ENCODE results near the gene CCDC57. TPM values are rescaled to one million over a fixed set of nuclear protein-coding genes. Genes with fewer than 3 reads are reported as not detected.

The CCDC57 gene
- polyA plus RNA-seq, 3 donors: 17.1 to 43.8 (median 20.1) TPM

- no peak for TF ChIP-seq CTCF (IDR thresholded peaks at IDR 0.05)
- no peak for DNase-seq
- H3K4me3 Mint-ChIP-seq: no peak overlapping the region
- peaks cover 0 to 2% (median 0%) of the 10 kb centered on the region in 7 donors for H3K9me3 Mint-ChIP-seq
- no peak overlapping the region for H3K4me3 ChIP-seq (replicated peaks in 1 of 3; ENCODE audit: low read depth in 2 of 3, low read length in 3 of 3)
- peaks cover 0 to 3% of the 10 kb centered on the region in 2 donors for H3K36me3 ChIP-seq (replicated peaks in 1 of 2; ENCODE audit: control insufficient read depth in 1 of 2, insufficient read depth in 2 of 2, low read length in 2 of 2)
- no peaks in the 10 kb centered on the region for H3K27me3 Mint-ChIP-seq (ENCODE audit: low read depth in 3 of 3)
- H3K36me3 Mint-ChIP-seq: peaks cover 0 to 7% of the 10 kb centered on the region in 2 donors
- H3K27me3 ChIP-seq (ENCODE audit: control insufficient read depth in 2 of 2, insufficient read depth in 2 of 2, low read length in 2 of 2): no peaks in the 10 kb centered on the region
- H3K27ac Mint-ChIP-seq: no peak overlapping the region
- no peak overlapping the region for H3K4me2 ChIP-seq (replicated peaks; ENCODE audit: extremely low read depth, low read length, poor library complexity, severe bottlenecking)
- 96% methylated on average over 3 of the region's 4 CpGs for WGBS (ENCODE audit: insufficient coverage)
- H3K4me1 Mint-ChIP-seq: no peaks in the 10 kb centered on the region
- no peaks in the 10 kb centered on the region for H4K20me1 ChIP-seq (ENCODE audit: insufficient read depth, low read length)
- H3K9me3 ChIP-seq (replicated peaks in 1 of 2; ENCODE audit: control insufficient read depth in 1 of 2, insufficient read depth in 1 of 2, low read length in 2 of 2): no peaks in the 10 kb centered on the region
- H3K79me2 ChIP-seq (ENCODE audit: insufficient read depth, low read length): no peaks in the 10 kb centered on the region
- H3K4me1 ChIP-seq (ENCODE audit: control insufficient read depth in 1 of 2, insufficient read depth in 2 of 2, low read length in 2 of 2): no peaks in the 10 kb centered on the region
- intact Hi-C loops (cut with micrococcal nuclease): no loop called here
- H2AFZ ChIP-seq (ENCODE audit: insufficient read depth, low read depth, low read length, poor library complexity, severe bottlenecking): no peak overlapping the region
- no peak overlapping the region for H3K9ac ChIP-seq (ENCODE audit: insufficient read depth, low read length, poor library complexity, severe bottlenecking)
- no peak overlapping the region for H3K27ac ChIP-seq (ENCODE audit: low read depth in 1 of 2, low read length in 2 of 2)
Observed at GRCh38 chr17:82129095-82129494, 83.5 kb downstream of the CCDC57 start.

- no peak overlapping the region for H3K4me3 ChIP-seq (replicated peaks in 1 of 3; ENCODE audit: low read depth in 2 of 3, low read length in 3 of 3)
- H3K27me3 ChIP-seq (ENCODE audit: control insufficient read depth in 2 of 2, insufficient read depth in 2 of 2, low read length in 2 of 2): no peaks in the 10 kb centered on the region
- H3K4me2 ChIP-seq (replicated peaks; ENCODE audit: extremely low read depth, low read length, poor library complexity, severe bottlenecking): no peak overlapping the region
- H3K9ac ChIP-seq (ENCODE audit: insufficient read depth, low read length, poor library complexity, severe bottlenecking): no peak overlapping the region
- H3K4me1 ChIP-seq (ENCODE audit: control insufficient read depth in 1 of 2, insufficient read depth in 2 of 2, low read length in 2 of 2): no peaks in the 10 kb centered on the region
- no peak for TF ChIP-seq CTCF (IDR thresholded peaks at IDR 0.05)
- Mint-ChIP-seq H3K27me3 (ENCODE audit: low read depth in 3 of 3) (no peaks in the 10 kb centered on the region), H3K27ac (no peak overlapping the region), H3K36me3 (peaks cover under 1 to 11% of the 10 kb centered on the region in 2 donors), H3K4me3 (no peak overlapping the region), H3K4me1 (no peaks in the 10 kb centered on the region), H3K9me3 (peaks cover 0 to 2% (median 0%) of the 10 kb centered on the region in 7 donors)
- no peaks in the 10 kb centered on the region for H4K20me1 ChIP-seq (ENCODE audit: insufficient read depth, low read length)
- no peak overlapping the region for H3K27ac ChIP-seq (ENCODE audit: low read depth in 1 of 2, low read length in 2 of 2)
- no peaks in the 10 kb centered on the region for H3K79me2 ChIP-seq (ENCODE audit: insufficient read depth, low read length)
- no peak for DNase-seq
- no peak overlapping the region for H2AFZ ChIP-seq (ENCODE audit: insufficient read depth, low read depth, low read length, poor library complexity, severe bottlenecking)
- intact Hi-C loops (cut with micrococcal nuclease): no loop called here
- peaks cover 0 to 3% of the 10 kb centered on the region in 2 donors for H3K36me3 ChIP-seq (replicated peaks in 1 of 2; ENCODE audit: control insufficient read depth in 1 of 2, insufficient read depth in 2 of 2, low read length in 2 of 2)
- no peaks in the 10 kb centered on the region for H3K9me3 ChIP-seq (replicated peaks in 1 of 2; ENCODE audit: control insufficient read depth in 1 of 2, insufficient read depth in 1 of 2, low read length in 2 of 2)
- 95% methylated on average over 12 of the region's 15 CpGs for WGBS (ENCODE audit: insufficient coverage)
Observed at GRCh38 chr17:82128287-82128686, 84.4 kb downstream of the CCDC57 start.

All from CD14-positive monocyte (primary cell).